ENCODE results near the gene PPFIA1.

DNA sequence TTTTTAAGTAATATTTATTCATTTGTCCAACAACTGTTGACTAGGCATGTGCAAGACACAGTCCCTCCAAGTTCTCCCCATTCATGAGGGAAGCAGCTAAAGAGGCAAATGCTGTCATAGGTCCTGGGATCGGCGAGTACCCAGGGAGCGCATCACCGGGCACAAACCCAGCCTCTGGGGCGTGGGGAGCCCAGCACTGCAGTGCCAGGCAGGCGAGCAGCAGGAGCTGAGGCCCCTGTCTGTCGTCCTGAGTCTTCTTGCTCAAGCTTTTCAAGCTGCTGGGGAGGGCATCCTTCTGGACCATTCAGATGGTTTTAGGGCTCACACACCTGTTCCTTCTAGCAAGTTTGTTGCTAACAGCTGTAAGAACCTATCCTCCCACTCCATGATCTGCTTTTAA is 62.1 kb downstream of the PPFIA1 start:
- TF ChIP-seq CTCF (conservative IDR thresholded peaks at IDR 0.05) (no peak), ZFX (IDR thresholded peaks at IDR 0.05) (no peak)

Data from C4-2B (cell line).